Lower lobe of right lung (tissue), 2 donors: ENCODE measurements around the gene ISOC2. TPM values are rescaled to one million over a fixed set of nuclear protein-coding genes. Genes with fewer than 3 reads are reported as not detected.

Experiments used
- ATAC-seq, 2 donors: fragments of 200-7000 bp; cut with Tn5 transposase; one replicate each; pipeline ENCODE4 v1.9.1; 2020 to 2022; ENCODE audit warnings: mild to moderate bottlenecking in 2 of 2, moderate library complexity in 2 of 2
- DNase-seq: peaks from one replicate; pipeline ENCODE4 v3.0.0-alpha.2; 2020
- H3K27ac ChIP-seq: fragments of 200-600 bp; one replicate; pipeline ENCODE4 v1.8.0; 2022
- H3K27me3 ChIP-seq: fragments of 200-600 bp; one replicate; pipeline ENCODE4 v1.8.0; 2022; ENCODE audit warnings: low read depth
- H3K36me3 ChIP-seq: fragments of 200-600 bp; one replicate; pipeline ENCODE4 v1.8.0; 2022; ENCODE audit warnings: mild to moderate bottlenecking
- H3K4me1 ChIP-seq: fragments of 200-600 bp; one replicate; pipeline ENCODE4 v1.8.0; 2022
- H3K4me3 ChIP-seq: fragments of 200-600 bp; one replicate; pipeline ENCODE4 v1.8.0; 2022; ENCODE audit warnings: mild to moderate bottlenecking
- H3K9me3 ChIP-seq: fragments of 200-600 bp; one replicate; pipeline ENCODE4 v1.8.0; 2022
- intact Hi-C: fragments of 100-400 bp; cut with DNase I; formaldehyde crosslinking; loops from one replicate; pipeline ENCODE4 v1.11.0; 2022
- total RNA-seq: library from RNA; stranded (reverse); fragmentation: NEBNext Ultra II Directional; extraction: Animal tissue kit (Norgen Biotek cat#: 25700); gene quantifications from one replicate; pipeline ENCODE4 v1.2.1, GENCODE V29; 2021
- TF ChIP-seq, protein P1 (sequence below): fragments of 200-600 bp; IDR thresholded peaks from one replicate; pipeline ENCODE4 v1.8.0; 2022; ENCODE audit warnings: antibody characterized with exemption, mild to moderate bottlenecking
- donor health status: DM: no; HTN: yes; CAD: no; lungs with severe emphysema.

ISOC2 gene
- total RNA-seq, 1 donor from 2014 or later: 28.6 TPM

DNA sequence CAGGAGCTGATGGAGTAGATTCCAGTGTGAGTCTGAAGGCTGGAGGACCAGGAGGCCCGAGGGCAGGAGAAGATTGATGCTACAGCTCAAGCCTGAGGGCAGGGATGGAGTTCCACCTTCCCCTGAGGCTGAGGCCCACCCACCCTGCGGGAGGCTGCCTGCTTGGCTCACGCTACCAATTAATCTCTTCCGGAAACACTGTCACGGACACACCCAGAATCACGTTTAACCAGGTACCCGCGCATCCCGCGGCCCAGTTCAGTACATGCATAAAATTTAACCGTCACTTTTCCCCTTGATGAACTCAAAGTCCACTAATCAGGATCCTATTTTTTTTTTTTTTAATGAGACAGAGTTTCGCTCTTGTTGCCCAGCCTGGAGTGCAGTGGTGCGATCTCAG is 9.8 kb upstream of the ISOC2 start:
- H3K4me3 ChIP-seq: no peak overlapping the region
- no peaks in the 10 kb centered on the region for H3K36me3 ChIP-seq
- no peaks in the 10 kb centered on the region for H3K27me3 ChIP-seq
- ATAC-seq (no peak), DNase-seq (no peak)
- H3K27ac ChIP-seq: no peak overlapping the region
- H3K4me1 ChIP-seq: peaks cover 6% of the 10 kb centered on the region
- no peaks in the 10 kb centered on the region for H3K9me3 ChIP-seq
- intact Hi-C loops: no loop called here
- TF ChIP-seq, protein P1, sequence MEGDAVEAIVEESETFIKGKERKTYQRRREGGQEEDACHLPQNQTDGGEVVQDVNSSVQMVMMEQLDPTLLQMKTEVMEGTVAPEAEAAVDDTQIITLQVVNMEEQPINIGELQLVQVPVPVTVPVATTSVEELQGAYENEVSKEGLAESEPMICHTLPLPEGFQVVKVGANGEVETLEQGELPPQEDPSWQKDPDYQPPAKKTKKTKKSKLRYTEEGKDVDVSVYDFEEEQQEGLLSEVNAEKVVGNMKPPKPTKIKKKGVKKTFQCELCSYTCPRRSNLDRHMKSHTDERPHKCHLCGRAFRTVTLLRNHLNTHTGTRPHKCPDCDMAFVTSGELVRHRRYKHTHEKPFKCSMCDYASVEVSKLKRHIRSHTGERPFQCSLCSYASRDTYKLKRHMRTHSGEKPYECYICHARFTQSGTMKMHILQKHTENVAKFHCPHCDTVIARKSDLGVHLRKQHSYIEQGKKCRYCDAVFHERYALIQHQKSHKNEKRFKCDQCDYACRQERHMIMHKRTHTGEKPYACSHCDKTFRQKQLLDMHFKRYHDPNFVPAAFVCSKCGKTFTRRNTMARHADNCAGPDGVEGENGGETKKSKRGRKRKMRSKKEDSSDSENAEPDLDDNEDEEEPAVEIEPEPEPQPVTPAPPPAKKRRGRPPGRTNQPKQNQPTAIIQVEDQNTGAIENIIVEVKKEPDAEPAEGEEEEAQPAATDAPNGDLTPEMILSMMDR: no peak

DNA sequence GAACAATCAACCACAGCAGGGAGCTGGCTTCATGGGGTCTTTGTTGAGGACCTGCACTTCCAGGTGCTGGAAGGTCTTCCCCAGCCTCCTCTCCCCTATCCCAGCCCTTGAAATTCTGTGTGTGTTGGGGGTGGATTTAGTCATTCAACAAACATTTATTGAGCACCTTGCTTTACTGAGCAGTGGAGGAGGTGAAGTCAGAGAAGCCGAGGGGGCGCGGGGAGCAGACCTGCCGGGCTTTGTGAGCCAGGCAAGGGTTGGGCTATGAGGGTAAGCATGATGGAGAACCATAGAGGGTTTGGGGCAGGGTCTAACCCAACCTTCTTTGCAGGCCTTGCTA is 6.6 kb upstream of the ISOC2 start:
- TF ChIP-seq, protein P1: no peak
- DNase-seq: no peak
- intact Hi-C loops: no loop called here
- no peaks in the 10 kb centered on the region for H3K27me3 ChIP-seq
- H3K27ac ChIP-seq: no peak overlapping the region
- no peaks in the 10 kb centered on the region for H3K36me3 ChIP-seq
- H3K4me1 ChIP-seq: no peaks in the 10 kb centered on the region
- no peak overlapping the region for H3K4me3 ChIP-seq
- no peak for ATAC-seq
- H3K9me3 ChIP-seq: no peaks in the 10 kb centered on the region

DNA sequence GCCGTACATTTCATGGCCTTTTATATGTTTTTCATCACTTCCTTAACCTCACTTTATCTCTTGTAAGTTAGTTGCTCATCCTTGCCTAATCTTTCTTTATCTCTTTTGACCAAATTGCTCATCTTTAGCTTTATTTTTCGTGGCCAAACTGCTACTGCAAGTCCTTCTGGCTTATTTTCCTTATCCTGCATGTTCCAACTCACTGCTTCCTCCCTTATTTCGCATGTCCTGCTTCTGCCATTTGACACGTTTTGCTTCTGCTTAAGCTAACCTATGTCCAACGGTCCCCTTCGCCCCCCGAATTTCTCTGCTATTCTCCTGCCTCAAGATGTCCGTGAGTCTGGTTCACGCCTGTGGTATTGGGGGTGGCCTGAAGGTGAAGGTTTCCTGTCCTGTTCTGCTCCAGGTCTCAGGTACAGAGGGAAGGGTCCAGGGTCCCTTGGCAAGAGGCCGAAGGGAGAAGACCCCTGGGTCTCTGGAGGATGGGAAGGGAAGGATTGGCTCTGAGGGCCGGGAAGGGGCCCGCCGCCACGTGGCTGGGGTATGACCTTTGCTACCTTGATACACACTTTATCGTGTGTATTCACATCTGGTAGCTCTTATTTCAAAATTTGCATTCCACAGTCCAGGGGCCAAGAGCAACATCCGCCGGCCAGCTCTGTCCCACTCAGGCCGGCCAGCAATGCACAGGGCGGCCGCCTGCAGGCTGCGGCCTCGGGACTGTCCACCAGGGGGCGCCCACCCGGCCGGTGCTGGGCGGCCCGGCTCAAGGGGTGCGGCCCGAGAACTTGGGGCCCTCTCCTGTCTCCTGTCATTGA is 6.0 kb upstream of the ISOC2 start:
- H3K36me3 ChIP-seq: no peaks in the 10 kb centered on the region
- H3K4me1 ChIP-seq: peaks cover 4% of the 10 kb centered on the region
- intact Hi-C loops: no loop called here
- H3K9me3 ChIP-seq: no peaks in the 10 kb centered on the region
- TF ChIP-seq, protein P1: peak; percentile 100
- no peak overlapping the region for H3K27ac ChIP-seq
- H3K4me3 ChIP-seq: no peak overlapping the region
- no peaks in the 10 kb centered on the region for H3K27me3 ChIP-seq
- ATAC-seq (peak; percentile 87 to 90), DNase-seq (peak; percentile 79)

DNA sequence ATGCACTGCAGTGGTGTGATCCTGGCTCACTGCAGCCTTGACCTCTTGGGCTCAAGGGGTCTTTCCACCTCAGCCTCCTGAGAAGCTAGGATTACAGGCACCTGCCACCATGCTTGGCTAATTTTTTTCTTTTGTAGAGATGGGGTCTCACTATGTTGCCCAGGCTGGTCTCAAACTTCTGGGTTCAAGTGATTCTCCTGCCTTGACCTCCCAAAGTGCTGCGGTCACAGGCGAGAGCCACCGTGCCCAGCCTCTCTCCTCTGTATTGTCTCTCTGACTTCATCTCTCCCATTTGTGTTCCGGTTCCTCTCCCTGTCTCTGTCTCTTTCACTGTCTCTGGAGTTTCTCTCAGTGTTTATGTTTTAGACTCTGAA is 4.8 kb upstream of the ISOC2 start:
- ATAC-seq: no peak
- intact Hi-C loops: no loop called here
- TF ChIP-seq, protein P1: no peak

DNA sequence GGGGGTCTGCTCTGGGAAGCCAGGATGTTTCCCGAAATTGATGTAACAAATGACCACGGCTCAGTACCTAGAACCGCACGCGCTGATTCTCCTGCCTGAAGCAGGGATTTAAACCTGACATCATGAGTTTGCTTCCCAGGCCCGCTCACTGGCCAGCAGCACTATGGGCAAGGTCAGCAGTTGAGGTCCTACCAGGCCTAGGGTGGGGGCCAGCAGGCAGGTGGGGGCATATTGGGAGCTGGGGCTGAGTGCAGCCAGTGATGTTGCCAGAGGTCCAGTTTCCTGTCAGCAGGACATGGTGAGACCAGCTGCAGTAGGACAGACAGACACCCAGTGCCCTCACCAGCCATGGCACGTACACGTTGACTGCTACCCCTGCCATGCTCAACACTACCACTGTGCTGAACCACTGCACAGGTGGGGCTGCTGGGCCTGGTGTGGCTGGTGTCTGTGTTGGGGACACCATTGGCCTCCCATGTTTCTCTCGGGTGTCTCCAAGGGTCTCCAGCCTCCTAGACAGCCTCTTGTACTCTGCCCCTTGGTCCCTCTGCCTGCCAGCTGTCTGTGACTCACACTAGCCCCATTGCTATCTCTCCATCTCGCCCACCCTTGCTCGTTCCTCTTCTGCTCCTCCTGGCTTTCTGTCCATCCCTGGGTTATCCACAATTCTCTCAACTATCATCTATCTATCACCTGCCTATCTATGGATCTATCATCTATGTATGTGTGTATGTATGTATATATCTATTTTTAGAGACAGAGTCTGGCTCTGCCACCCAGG is 4.2 kb upstream of the ISOC2 start:
- H3K4me1 ChIP-seq: peaks cover 10% of the 10 kb centered on the region
- intact Hi-C loops: no loop called here
- TF ChIP-seq, protein P1: no peak
- no peak overlapping the region for H3K4me3 ChIP-seq
- no peaks in the 10 kb centered on the region for H3K27me3 ChIP-seq
- DNase-seq (no peak), ATAC-seq (no peak)
- no peaks in the 10 kb centered on the region for H3K36me3 ChIP-seq
- no peak overlapping the region for H3K27ac ChIP-seq
- no peaks in the 10 kb centered on the region for H3K9me3 ChIP-seq

More for the DNA sequence above, 4.8 kb upstream of the ISOC2 start:
- no peak for DNase-seq
- no peaks in the 10 kb centered on the region for H3K36me3 ChIP-seq
- H3K9me3 ChIP-seq: no peaks in the 10 kb centered on the region
- no peak overlapping the region for H3K4me3 ChIP-seq
- peaks cover 6% of the 10 kb centered on the region for H3K4me1 ChIP-seq
- H3K27me3 ChIP-seq: no peaks in the 10 kb centered on the region
- no peak overlapping the region for H3K27ac ChIP-seq
